Neural progenitor cell (in vitro differentiated cells): ENCODE results near the gene BCAS1. TPM values are rescaled to one million over a fixed set of nuclear protein-coding genes. Genes with fewer than 3 reads are reported as not detected.

Experiments used
- DNase-seq: peaks from one replicate; pipeline ENCODE4 v3.0.0-alpha.2; 2016; ENCODE audit warnings: low spot score
- H2AFZ ChIP-seq: fragments of 200-600 bp; sonication (generic); replicated peaks from 2 replicates; pipeline ENCODE4 v1.6.1; 2016; ENCODE audit warnings: antibody characterized with exemption
- H3F3A ChIP-seq: fragments of 200-600 bp; sonication (generic); 2 replicates; pipeline ENCODE4 v1.6.1; 2016; ENCODE audit warnings: antibody characterized with exemption, low read depth
- H3K27ac ChIP-seq: fragments of 200-600 bp; sonication (generic); 2 replicates; pipeline ENCODE4 v1.5.1; 2016; ENCODE audit warnings: mild to moderate bottlenecking
- H3K27me3 ChIP-seq: fragments of 200-600 bp; sonication (generic); 2 replicates; pipeline ENCODE4 v1.6.1; 2016; ENCODE audit warnings: mild to moderate bottlenecking, moderate library complexity
- H3K36me3 ChIP-seq: fragments of 200-600 bp; sonication (generic); 2 replicates; pipeline ENCODE4 v1.5.1; 2016
- H3K4me1 ChIP-seq: fragments of 200-600 bp; sonication (generic); 2 replicates; pipeline ENCODE4 v1.6.1; 2016; ENCODE audit warnings: mixed run types
- H3K4me2 ChIP-seq: fragments of 200-600 bp; sonication (generic); 2 replicates; pipeline ENCODE4 v1.6.1; 2016
- H3K4me3 ChIP-seq: fragments of 200-600 bp; sonication (generic); 2 replicates; pipeline ENCODE4 v1.5.1; 2016
- H3K79me2 ChIP-seq: fragments of 200-600 bp; sonication (generic); 2 replicates; pipeline ENCODE4 v1.6.1; 2016; ENCODE audit warnings: low read depth
- H3K9ac ChIP-seq: fragments of 200-600 bp; sonication (generic); 2 replicates; pipeline ENCODE4 v1.6.1; 2016
- H3K9me3 ChIP-seq: fragments of 200-600 bp; sonication (generic); 2 replicates; pipeline ENCODE4 v1.5.1; 2016; ENCODE audit warnings: low read depth
- H4K20me1 ChIP-seq: fragments of 200-600 bp; sonication (generic); 2 replicates; pipeline ENCODE4 v1.6.1; 2016; ENCODE audit warnings: low read depth
- H3K27ac Mint-ChIP-seq: 3 replicates; pipeline ENCODE4 v1.8.0; 2021; ENCODE audit warnings: mixed read lengths
- H3K27me3 Mint-ChIP-seq: 2 replicates; pipeline ENCODE4 v1.8.0; 2022; ENCODE audit warnings: low read depth, mild to moderate bottlenecking, inconsistent platforms, moderate library complexity, mixed read lengths; ENCODE audit not compliant: insufficient read depth
- H3K36me3 Mint-ChIP-seq: 3 replicates; pipeline ENCODE4 v1.8.0; 2021; ENCODE audit warnings: mixed read lengths
- H3K4me1 Mint-ChIP-seq: 3 replicates; pipeline ENCODE4 v1.8.0; 2021; ENCODE audit warnings: mixed read lengths
- H3K4me3 Mint-ChIP-seq: 3 replicates; pipeline ENCODE4 v1.8.0; 2021; ENCODE audit warnings: mild to moderate bottlenecking, moderate library complexity, mixed read lengths
- H3K9me3 Mint-ChIP-seq: 3 replicates; pipeline ENCODE4 v1.8.0; 2020; ENCODE audit warnings: mixed read lengths
- CTCF ChIP-seq: fragments of 200-600 bp; sonication (generic); IDR thresholded peaks from 2 replicates; pipeline ENCODE4 v1.5.1; 2017; ENCODE audit warnings: antibody characterized with exemption, mild to moderate bottlenecking
- EZH2 ChIP-seq: fragments of 200-600 bp; sonication (generic); IDR thresholded peaks from 2 replicates; pipeline ENCODE4 v1.6.1; 2017; ENCODE audit warnings: antibody characterized with exemption, mild to moderate bottlenecking, moderate library complexity
- EZH2phosphoT487 ChIP-seq: fragments of 200-600 bp; sonication (generic); IDR thresholded peaks from 2 replicates; pipeline ENCODE4 v1.6.1; 2017; ENCODE audit warnings: antibody characterized with exemption
- total RNA-seq: library from RNA; depleted of rRNA; stranded (reverse); fragments of >200 nt; gene quantifications from 2 replicates; pipeline ENCODE4 v1.2.3, GENCODE V29; 2015; ENCODE audit warnings: low replicate concordance

The BCAS1 gene
- total RNA-seq, 1 donor from 2014 or later, result not detected

- Mint-ChIP-seq H3K4me1 (peaks cover 3% of the 10 kb centered on the region), H3K4me3 (no peak overlapping the region), H3K27ac (no peak overlapping the region), H3K36me3 (no peaks in the 10 kb centered on the region), H3K27me3 (no peaks in the 10 kb centered on the region), H3K9me3 (no peaks in the 10 kb centered on the region)
- Histone ChIP-seq H3K9me3 (no peaks in the 10 kb centered on the region), H3K4me2 (no peak overlapping the region), H3K79me2 (no peaks in the 10 kb centered on the region), H3F3A (no peaks in the 10 kb centered on the region), H3K4me3 (no peak overlapping the region), H2AFZ (no peak overlapping the region), H3K27me3 (no peaks in the 10 kb centered on the region), H4K20me1 (no peaks in the 10 kb centered on the region), H3K27ac (no peak overlapping the region), H3K9ac (no peak overlapping the region), H3K36me3 (no peaks in the 10 kb centered on the region), H3K4me1 (no peaks in the 10 kb centered on the region)
- TF ChIP-seq EZH2 (no peak), CTCF (no peak), EZH2phosphoT487 (no peak)
- no peak for DNase-seq
These were observed 4.1 kb upstream of the BCAS1 start for GRCh38 chr20:54074511-54074910.

GRCh38 chr20:54073288-54073687 is 2.9 kb upstream of the BCAS1 start:
- H3K36me3 Mint-ChIP-seq, result no peaks in the 10 kb centered on the region

GRCh38 chr20:54069501-54069971 is 858 bp downstream of the BCAS1 start:
- Histone ChIP-seq H3K9me3 (no peaks in the 10 kb centered on the region), H3K4me3 (no peak overlapping the region), H3K27me3 (no peaks in the 10 kb centered on the region), H3K36me3 (no peaks in the 10 kb centered on the region), H3F3A (no peaks in the 10 kb centered on the region), H3K9ac (no peak overlapping the region), H2AFZ (no peak overlapping the region), H4K20me1 (no peaks in the 10 kb centered on the region), H3K27ac (no peak overlapping the region), H3K4me1 (no peaks in the 10 kb centered on the region), H3K4me2 (no peak overlapping the region), H3K79me2 (no peaks in the 10 kb centered on the region)
- Mint-ChIP-seq H3K4me3 (no peak overlapping the region), H3K9me3 (no peaks in the 10 kb centered on the region), H3K27ac (no peak overlapping the region), H3K27me3 (peaks cover under 1% of the 10 kb centered on the region), H3K36me3 (no peaks in the 10 kb centered on the region), H3K4me1 (peaks cover 7% of the 10 kb centered on the region)
- no peak for TF ChIP-seq EZH2
- TF ChIP-seq CTCF, result no peak
- TF ChIP-seq EZH2phosphoT487, result no peak
- DNase-seq, result peak; percentile 16

More at GRCh38 chr20:54073288-54073687, 2.9 kb upstream of the BCAS1 start:
- Histone ChIP-seq H3K36me3 (no peaks in the 10 kb centered on the region), H3K79me2 (no peaks in the 10 kb centered on the region), H3K27me3 (no peaks in the 10 kb centered on the region), H3K9ac (no peak overlapping the region), H3F3A (no peaks in the 10 kb centered on the region), H2AFZ (no peak overlapping the region), H3K4me2 (no peak overlapping the region), H3K9me3 (no peaks in the 10 kb centered on the region), H4K20me1 (no peaks in the 10 kb centered on the region), H3K4me1 (no peaks in the 10 kb centered on the region), H3K27ac (no peak overlapping the region), H3K4me3 (no peak overlapping the region)
- DNase-seq, result no peak
- Mint-ChIP-seq H3K4me1 (peaks cover 5% of the 10 kb centered on the region), H3K4me3 (no peak overlapping the region), H3K9me3 (no peaks in the 10 kb centered on the region), H3K27ac (no peak overlapping the region), H3K27me3 (no peaks in the 10 kb centered on the region)
- TF ChIP-seq CTCF, result no peak
